H1 (cell line): Measurements from ENCODE around the gene SLFN12L. TPM values are rescaled to one million over a fixed set of nuclear protein-coding genes. Genes with fewer than 3 reads are reported as not detected.

Source experiments
- ATF2 ChIP-seq: IDR thresholded peaks from 2 replicates; pipeline ENCODE4 v1.6.1; 2012; ENCODE audit warnings: low read length, inconsistent platforms
- ATF3 ChIP-seq: IDR thresholded peaks from 2 replicates; pipeline ENCODE4 v1.6.1; 2011; ENCODE audit warnings: low read depth, mild to moderate bottlenecking, low read length; ENCODE audit not compliant: insufficient read depth
- CBX8 ChIP-seq: fragments of 300-800, 300-1000 bp; sonication (generic); IDR thresholded peaks from 2 replicates; pipeline ENCODE4 v1.7.1; 2016; ENCODE audit warnings: low read depth, low read length, borderline replicate concordance
- CHD1 ChIP-seq: IDR thresholded peaks from 2 replicates; pipeline ENCODE4 v1.6.1; 2012; ENCODE audit warnings: low read depth, low read length, improper control_type of control experiment
- CTBP2 ChIP-seq: IDR thresholded peaks from 2 replicates; pipeline ENCODE4 v1.7.0; 2011; ENCODE audit warnings: borderline replicate concordance, mild to moderate bottlenecking, moderate library complexity, mixed read lengths, low read length; ENCODE audit not compliant: insufficient read depth, insufficient read length
- EGR1 ChIP-seq: IDR thresholded peaks from 2 replicates; pipeline ENCODE4 v1.6.1; 2011; ENCODE audit warnings: low read depth, low read length, borderline replicate concordance
- GTF2F1 ChIP-seq: IDR thresholded peaks from 2 replicates; pipeline ENCODE4 v1.6.1; 2012; ENCODE audit warnings: low read depth, low read length, improper control_type of control experiment, borderline replicate concordance
- HDAC2 ChIP-seq, 2 experiments: fragments of 300-600 bp in 1 of 2; sonication (generic) in 1 of 2; IDR thresholded peaks; 2 replicates each; pipeline ENCODE4 v1.6.1; 2011 to 2012; ENCODE audit warnings: low read depth in 2 of 2, low read length in 2 of 2, mild to moderate bottlenecking in 2 of 2, moderate library complexity in 2 of 2, borderline replicate concordance in 1 of 2, inconsistent platforms in 1 of 2
- HDAC6 ChIP-seq: IDR thresholded peaks from one replicate; pipeline ENCODE4 v1.7.1; 2012; ENCODE audit warnings: low read depth, mild to moderate bottlenecking, inconsistent platforms, low read length, moderate library complexity
- JUN ChIP-seq: IDR thresholded peaks from 2 replicates; pipeline ENCODE4 v1.6.1; 2011; ENCODE audit warnings: low read depth, mild to moderate bottlenecking, improper control_type of control experiment, low read length
- JUND ChIP-seq: IDR thresholded peaks from 2 replicates; pipeline ENCODE4 v1.6.1; 2011; ENCODE audit warnings: mild to moderate bottlenecking, improper control_type of control experiment, low read length
- POU5F1 ChIP-seq: IDR thresholded peaks from 2 replicates; pipeline ENCODE4 v1.6.1; 2011; ENCODE audit warnings: low read depth, mild to moderate bottlenecking, low read length, moderate library complexity
- RFX5 ChIP-seq: IDR thresholded peaks from 2 replicates; pipeline ENCODE4 v1.6.1; 2011; ENCODE audit warnings: low read depth, low read length, improper control_type of control experiment, borderline replicate concordance
- RXRA ChIP-seq: IDR thresholded peaks from 2 replicates; pipeline ENCODE4 v1.6.1; 2011; ENCODE audit warnings: low read depth, mild to moderate bottlenecking, low read length, moderate library complexity; ENCODE audit not compliant: insufficient read depth
- SAP30 ChIP-seq: fragments of 300-600 bp; sonication (generic); IDR thresholded peaks from 2 replicates; pipeline ENCODE4 v1.7.1; 2012; ENCODE audit warnings: low read length, moderate library complexity, mild to moderate bottlenecking, inconsistent platforms; ENCODE audit not compliant: insufficient read depth, insufficient replicate concordance
- SP1 ChIP-seq: IDR thresholded peaks from 2 replicates; pipeline ENCODE4 v1.6.1; 2011; ENCODE audit warnings: low read depth, low read length
- TAF1 ChIP-seq: IDR thresholded peaks from 2 replicates; pipeline ENCODE4 v1.6.1; 2011; ENCODE audit warnings: mild to moderate bottlenecking, low read depth, low read length
- TBP ChIP-seq: IDR thresholded peaks from 2 replicates; pipeline ENCODE4 v1.6.1; 2011; ENCODE audit warnings: low read depth, low read length, improper control_type of control experiment
- YY1 ChIP-seq: IDR thresholded peaks from 2 replicates; pipeline ENCODE4 v1.6.1; 2011; ENCODE audit warnings: low read depth, mild to moderate bottlenecking, low read length
- ZNF274 ChIP-seq: IDR thresholded peaks from 2 replicates; pipeline ENCODE4 v1.7.0; 2012; ENCODE audit warnings: low read length, borderline replicate concordance; ENCODE audit errors: extremely low read depth
- polyA plus RNA-seq, 7 experiments: library from polyadenylated mRNA; depleted of rRNA in 3 of 7; stranded (reverse) in 5 of 7; unstranded in 2 of 7; fragments of >200 nt in 5 of 7; fragments of 200-250 nt in 2 of 7; gene quantifications; 1 replicate in 5 of 7; 2 replicates in 1 of 7; 4 replicates in 1 of 7; pipeline versions ENCODE4 v1.2.1 to v1.2.3, GENCODE V29; 2011 to 2013; ENCODE audit warnings: missing spikeins in 2 of 7, mixed read lengths in 2 of 7
- total RNA-seq: library from RNA; stranded (reverse); fragmentation: NEBNext Ultra II Directional; extraction: Animal tissue kit (Norgen Biotek cat#: 25700); gene quantifications from 2 replicates; pipeline ENCODE4 v1.2.1, GENCODE V29; 2021

SLFN12L gene
- total and polyA plus RNA-seq, 2 of the 8 experiments (the other 6 are each of a cell fraction or from before 2014, with no cell fraction given), result not detected

- TF ChIP-seq POU5F1, result 0 out of 2 replicates have a peak, but pooled peaks have one; percentile 25
- no peak for TF ChIP-seq RXRA
- no peak for TF ChIP-seq RFX5
- TF ChIP-seq CTBP2, result peak; percentile 89
- no peak for TF ChIP-seq TBP
- no peak for TF ChIP-seq ZNF274
- no peak for TF ChIP-seq EGR1
- peak; percentile 99 for TF ChIP-seq JUND
- TF ChIP-seq CHD1, result no peak; the same call in 1 of the 2 replicates
- no peak for TF ChIP-seq GTF2F1
- no peak; the same call in 1 of the 2 replicates for TF ChIP-seq YY1
- TF ChIP-seq SP1, result peak; percentile 58; the same call in 1 of the 2 replicates
- TF ChIP-seq CBX8, result no peak
- TF ChIP-seq HDAC2 (IDR thresholded peaks at IDR 0.05; ENCODE audit: borderline replicate concordance in 1 of 2, low read depth in 2 of 2, low read length in 2 of 2), result 0 out of 4 replicates have a peak, but pooled peaks of 1 of the 2 experiments have one; percentile 52
- peak; percentile 98 for TF ChIP-seq JUN
- TF ChIP-seq HDAC6, result no peak
- TF ChIP-seq ATF2, result peak; percentile 74
- TF ChIP-seq ATF3, result peak; percentile 73
- no peak for TF ChIP-seq SAP30
- peak; percentile 48; the same call in 1 of the 2 replicates for TF ChIP-seq TAF1
These were observed 104.2 kb downstream of the SLFN12L start (continued) for GRCh38 chr17:35433075-35433894.
